ENCODE measurements around the gene OR2B2. TPM values are rescaled to one million over a fixed set of nuclear protein-coding genes. Genes with fewer than 3 reads are reported as not detected.

OR2B2 gene
- total RNA-seq, 1 experiment from 2014 or later, result not detected

DNA sequence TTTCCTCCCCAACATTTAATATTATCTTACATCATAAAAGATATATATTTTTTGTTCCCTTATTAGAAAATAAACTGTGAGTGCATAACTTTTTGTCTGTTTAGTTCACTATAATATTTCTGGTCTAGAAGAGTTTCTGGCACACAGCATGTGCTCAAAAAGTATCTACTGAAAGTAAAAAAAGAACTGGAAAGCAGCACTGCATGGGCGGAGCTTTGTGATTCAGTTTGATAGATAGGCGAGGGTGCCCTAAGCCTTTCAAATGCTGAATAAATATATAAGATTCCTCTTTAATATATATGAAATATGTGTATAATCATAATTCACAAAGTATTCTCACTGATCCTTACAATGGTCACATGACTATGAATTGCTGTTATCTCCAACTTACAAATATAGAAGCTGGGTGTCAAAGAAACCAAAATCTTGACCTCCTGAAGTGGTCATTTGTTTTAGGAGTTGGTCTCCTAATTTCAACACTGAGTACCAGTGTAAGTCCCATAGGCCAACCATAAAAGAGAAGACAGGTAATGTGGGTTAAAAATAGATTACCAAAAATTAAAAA, 50.8 kb downstream of the OR2B2 start:
- no peak overlapping the region for H3K4me2 ChIP-seq (ENCODE audit: low read depth, low read length, poor library complexity, severe bottlenecking)
- H3K27ac ChIP-seq (ENCODE audit: low read length), result no peak overlapping the region
- peaks cover 18% of the 10 kb centered on the region for H3K4me1 ChIP-seq (ENCODE audit: low read length)
- H3K36me3 ChIP-seq (ENCODE audit: insufficient read depth, low read length), result no peaks in the 10 kb centered on the region
- H3K9me2 ChIP-seq (replicated peaks; ENCODE audit: insufficient read depth, low read length), result no peaks in the 10 kb centered on the region
- no peaks in the 10 kb centered on the region for H4K20me1 ChIP-seq (ENCODE audit: insufficient read depth, low read depth, low read length)
- H3K79me2 ChIP-seq (ENCODE audit: low read length), result no peaks in the 10 kb centered on the region
- H3K9ac ChIP-seq (ENCODE audit: low read length), result no peak overlapping the region
- H3K9me3 ChIP-seq (ENCODE audit: low read length), result no peaks in the 10 kb centered on the region
- H2AFZ ChIP-seq (ENCODE audit: low read length), result no peak overlapping the region
- no peaks in the 10 kb centered on the region for H3K27me3 ChIP-seq (ENCODE audit: low read length)
- DNase-seq, result no peak
- no peak overlapping the region for H3K4me3 ChIP-seq (ENCODE audit: low read length)

Small RNA genes lying within 50 kb of the gene (small RNA-seq; reads per million reads assigned to genes)
- not detected for gene RNU7-26P

Other genes starting within 250 kb of the OR2B2 start
- gene OR2B6, start 44.8 kb upstream of the OR2B2 start, total RNA-seq (2014; rRNA removed; shearing (Covaris generic); ENCODE audit: low replicate concordance), result not detected in 2 replicates
- gene ZNF165, start 168.2 kb upstream of the OR2B2 start, total RNA-seq (2014; rRNA removed; shearing (Covaris generic); ENCODE audit: low replicate concordance), result 0.26 and 1.6 TPM in 2 replicates
- 4.8 and 5.9 TPM in 2 replicates for gene ZSCAN16, start 212.2 kb upstream of the OR2B2 start, total RNA-seq (2014; rRNA removed; shearing (Covaris generic); ENCODE audit: low replicate concordance)
- gene ZKSCAN8, start 229.5 kb upstream of the OR2B2 start, total RNA-seq (2014; rRNA removed; shearing (Covaris generic); ENCODE audit: low replicate concordance), result 30.0 and 48.9 TPM in 2 replicates